Caco-2 (cell line): Measurements from ENCODE around the gene HADHA. TPM values are rescaled to one million over a fixed set of nuclear protein-coding genes. Genes with fewer than 3 reads are reported as not detected.

Source experiments
- BruUV-seq: library from RNA; stranded (reverse); fragments of 400-500 nt; replicated peaks from 2 replicates; lab custom pipeline; 2021; lab: Mats Ljungman, UMichigan
- CTCF ChIA-PET: fragments of 300-600 bp; sonication (Branson Sonifier 250); formaldehyde crosslinking; loops from one replicate; lab custom pipeline; 2022; ENCODE audit warnings: antibody characterized with exemption; lab: Charles Lee
- POLR2A ChIA-PET: fragments of 300-600 bp; sonication (Branson Sonifier 250); formaldehyde crosslinking; loops from one replicate; lab custom pipeline; 2022; ENCODE audit warnings: antibody characterized with exemption; lab: Charles Lee
- DNase-seq, 2 experiments: peaks; one replicate each; pipeline versions ENCODE4 v3.0.0 to v3.0.0-alpha.2; 2020 to 2022
- H3K27me3 ChIP-seq: replicated peaks from 2 replicates; pipeline ENCODE4 v1.6.0; 2011; ENCODE audit warnings: low read length; ENCODE audit not compliant: control insufficient read depth, insufficient read depth
- H3K36me3 ChIP-seq: 2 replicates; pipeline ENCODE4 v1.5.1; 2011; ENCODE audit warnings: low read length; ENCODE audit not compliant: control insufficient read depth, insufficient read depth
- H3K4me1 ChIP-seq: fragments of 250-450 bp; sonication (Bioruptor Pico); 2 replicates; pipeline ENCODE4 v1.5.1; 2020; ENCODE audit warnings: mild to moderate bottlenecking
- H3K4me3 ChIP-seq: 2 replicates; pipeline ENCODE4 v1.5.1; 2011; ENCODE audit warnings: low read depth, mild to moderate bottlenecking, control low read depth, low read length
- H3K9me3 ChIP-seq: fragments of 250-450 bp; sonication (Bioruptor Pico); 2 replicates; pipeline ENCODE4 v1.5.1; 2020; ENCODE audit warnings: mild to moderate bottlenecking, moderate library complexity
- H3K27ac Mint-ChIP-seq: one replicate; pipeline ENCODE4 v1.8.0; 2022; ENCODE audit warnings: mixed read lengths; ENCODE audit not compliant: unreplicated experiment
- H3K27me3 Mint-ChIP-seq: one replicate; pipeline ENCODE4 v1.8.0; 2022; ENCODE audit warnings: mixed read lengths; ENCODE audit not compliant: insufficient read depth, unreplicated experiment
- H3K36me3 Mint-ChIP-seq: one replicate; pipeline ENCODE4 v1.8.0; 2022; ENCODE audit warnings: mild to moderate bottlenecking, mixed read lengths; ENCODE audit not compliant: insufficient read depth, unreplicated experiment
- H3K4me1 Mint-ChIP-seq: one replicate; pipeline ENCODE4 v1.8.0; 2022; ENCODE audit warnings: low read depth, mixed read lengths; ENCODE audit not compliant: unreplicated experiment
- H3K4me3 Mint-ChIP-seq: one replicate; pipeline ENCODE4 v1.8.0; 2022; ENCODE audit warnings: mild to moderate bottlenecking, moderate library complexity, mixed read lengths; ENCODE audit not compliant: unreplicated experiment
- H3K9me3 Mint-ChIP-seq: one replicate; pipeline ENCODE4 v1.8.0; 2022; ENCODE audit warnings: mixed read lengths; ENCODE audit not compliant: unreplicated experiment
- CTCF ChIP-seq, 2 experiments: fragments of 200-600 bp in 1 of 2; IDR thresholded peaks; 1 replicate in 1 of 2; 2 replicates in 1 of 2; pipeline versions ENCODE4 v1.5.1 to v1.8.0; 2011 to 2022; ENCODE audit warnings: antibody characterized with exemption in 1 of 2, control low read depth in 1 of 2, inconsistent platforms in 1 of 2, low read depth in 1 of 2, low read length in 1 of 2, mild to moderate bottlenecking in 1 of 2, moderate library complexity in 1 of 2; ENCODE audit not compliant: insufficient read depth in 1 of 2, severe bottlenecking in 1 of 2, unreplicated experiment in 1 of 2
- intact Hi-C: fragments of 100-400 bp; cut with micrococcal nuclease; formaldehyde crosslinking; loops from one replicate; pipeline ENCODE4 v1.10.0; 2022; ENCODE audit not compliant: unreplicated experiment
- total RNA-seq: library from RNA; stranded (reverse); gene quantifications from 2 replicates; pipeline ENCODE4 v1.2.3, GENCODE V29; 2022

Gene HADHA
- total RNA-seq, 1 experiment from 2014 or later, result 143 TPM

GRCh38 chr2:26173776-26174482 is 70.5 kb downstream of the HADHA start:
- peak overlapping the region; percentile 83 for H3K4me3 Mint-ChIP-seq
- no peaks in the 10 kb centered on the region for H3K27me3 ChIP-seq
- peaks cover 15% of the 10 kb centered on the region for H3K4me1 Mint-ChIP-seq
- intact Hi-C loops, result no loop called here
- peaks cover 5% of the 10 kb centered on the region for H3K36me3 Mint-ChIP-seq
- peak in 1 of 2 experiments; percentile 31 for DNase-seq
- H3K9me3 ChIP-seq, result no peaks in the 10 kb centered on the region
- BruUV-seq, result no TSS peak
- POLR2A ChIA-PET, result no interaction called here
- H3K27me3 Mint-ChIP-seq, result peaks cover 4% of the 10 kb centered on the region
- TF ChIP-seq CTCF (IDR thresholded peaks at IDR 0.05; ENCODE audit: insufficient read depth in 1 of 2, low read depth in 1 of 2, low read length in 1 of 2, severe bottlenecking in 1 of 2, unreplicated experiment in 1 of 2), result no peak
- H3K27ac Mint-ChIP-seq, result peak overlapping the region; percentile 75
- H3K4me3 ChIP-seq, result peak overlapping the region; percentile 84
- H3K36me3 ChIP-seq, result peaks cover 2% of the 10 kb centered on the region; the same call in 1 of the 2 replicates
- H3K4me1 ChIP-seq, result no peaks in the 10 kb centered on the region
- CTCF ChIA-PET, result interaction anchor here (0.6 to 0.8 kb wide), 2 partner anchors 11 to 48 kb away, joined by 3 read pairs; no protein-coding TSS in a partner anchor
- no peaks in the 10 kb centered on the region for H3K9me3 Mint-ChIP-seq

- Histone ChIP-seq H3K9me3 (no peaks in the 10 kb centered on the region), H3K4me1 (no peaks in the 10 kb centered on the region), H3K36me3 (peaks cover 2% of the 10 kb centered on the region; the same call in 1 of the 2 replicates), H3K4me3 (peak within 1 kb of the TSS; percentile 84), H3K27me3 (no peaks in the 10 kb centered on the region)
- Mint-ChIP-seq H3K36me3 (peaks cover 5% of the 10 kb centered on the region), H3K4me3 (peak within 1 kb of the TSS; percentile 83), H3K27me3 (peaks cover 4% of the 10 kb centered on the region), H3K9me3 (no peaks in the 10 kb centered on the region), H3K27ac (peak within 1 kb of the TSS; percentile 75), H3K4me1 (peaks cover 15% of the 10 kb centered on the region)
- CTCF ChIA-PET, result no interaction called here
- intact Hi-C loops, result no loop called here
- TF ChIP-seq CTCF (IDR thresholded peaks at IDR 0.05; ENCODE audit: insufficient read depth in 1 of 2, low read depth in 1 of 2, low read length in 1 of 2, severe bottlenecking in 1 of 2, unreplicated experiment in 1 of 2), result no peak
- peak; percentile 37 to 38 for DNase-seq
- POLR2A ChIA-PET, result interaction anchor here (0.6 kb wide), 1 partner anchor 260 kb away, joined by 3 read pairs; no protein-coding TSS in a partner anchor
- no TSS peak for BruUV-seq
Measured at GRCh38 chr2:26172871-26173775, 71.3 kb downstream of the HADHA start, which contains the start of gene GAREM2. TSS of gene GAREM2 (plus strand) at chr2:26173088. CDS start at chr2:26173221, 133 bp downstream.
